Panc1 (cell line): ENCODE data around the gene PPM1D. TPM values are rescaled to one million over a fixed set of nuclear protein-coding genes. Genes with fewer than 3 reads are reported as not detected.

Source experiments
- ATAC-seq: fragments of 200-7000 bp; cut with Tn5 transposase; 2 replicates; pipeline ENCODE4 v1.9.1; 2020; ENCODE audit warnings: mild to moderate bottlenecking, moderate library complexity
- BruUV-seq: library from RNA; stranded (reverse); fragments of 400-500 nt; replicated peaks from 2 replicates; lab custom pipeline; 2021; lab: Mats Ljungman, UMichigan
- CTCF ChIA-PET: fragments of 300-600 bp; sonication (Branson Sonifier 250); formaldehyde crosslinking; loops from one replicate; lab custom pipeline; 2022; ENCODE audit warnings: antibody characterized with exemption; lab: Charles Lee
- POLR2A ChIA-PET: fragments of 300-600 bp; sonication (Branson Sonifier 250); formaldehyde crosslinking; loops from one replicate; lab custom pipeline; 2022; ENCODE audit warnings: antibody characterized with exemption; lab: Charles Lee
- DNase-seq: peaks from one replicate; pipeline ENCODE4 v3.0.0-alpha.2; 2010; ENCODE audit warnings: low read depth, low spot score
- H3K27ac ChIP-seq: 2 replicates; pipeline ENCODE4 v1.5.1; 2011; ENCODE audit warnings: mild to moderate bottlenecking, low read length, inconsistent platforms
- H3K27me3 ChIP-seq: fragments of 200-500 bp; sonication (Bioruptor generic); 2 replicates; pipeline ENCODE4 v1.6.0; 2014; ENCODE audit warnings: low read length, inconsistent platforms; ENCODE audit not compliant: control insufficient read depth, insufficient read depth
- H3K36me3 ChIP-seq: fragments of 200-500 bp; sonication (Bioruptor generic); 2 replicates; pipeline ENCODE4 v1.5.1; 2014; ENCODE audit warnings: inconsistent platforms, mild to moderate bottlenecking, low read length, moderate library complexity; ENCODE audit not compliant: control insufficient read depth, insufficient read depth
- H3K4me1 ChIP-seq: 2 replicates; pipeline ENCODE4 v1.5.1; 2011; ENCODE audit warnings: inconsistent platforms, mild to moderate bottlenecking, low read length, moderate library complexity; ENCODE audit not compliant: control insufficient read depth, insufficient read depth
- H3K4me3 ChIP-seq, 2 experiments: 2 replicates each; pipeline ENCODE4 v1.5.1; 2011 to 2012; ENCODE audit warnings: low read depth in 2 of 2, low read length in 2 of 2, mild to moderate bottlenecking in 2 of 2, inconsistent platforms in 1 of 2, moderate library complexity in 1 of 2
- H3K9me3 ChIP-seq: fragments of 200-500 bp; sonication (Bioruptor generic); 2 replicates; pipeline ENCODE4 v1.5.1; 2014; ENCODE audit warnings: low read depth, mild to moderate bottlenecking, inconsistent platforms, low read length, moderate library complexity; ENCODE audit not compliant: control insufficient read depth, insufficient read depth
- POLR2AphosphoS5 ChIP-seq: IDR thresholded peaks from 2 replicates; pipeline ENCODE4 v1.6.1; 2012; ENCODE audit warnings: mild to moderate bottlenecking, low read depth, low read length, moderate library complexity
- SIN3A ChIP-seq: IDR thresholded peaks from 2 replicates; pipeline ENCODE4 v1.6.1; 2012; ENCODE audit warnings: low read depth, mild to moderate bottlenecking, low read length, moderate library complexity, borderline replicate concordance; ENCODE audit not compliant: insufficient read depth
- TCF7L2 ChIP-seq: IDR thresholded peaks from 2 replicates; pipeline ENCODE4 v1.6.1; 2011; ENCODE audit warnings: mild to moderate bottlenecking, low read depth, low read length, inconsistent platforms
- in situ Hi-C: cut with HindIII; loops from 2 replicates; pipeline ENCODE4 v1.10.0; 2016; ENCODE audit warnings: low sequenced_read_pairs, low pct_unique_long_range_greater_than_20kb
- intact Hi-C: fragments of 100-400 bp; cut with micrococcal nuclease; formaldehyde crosslinking; loops from one replicate; pipeline ENCODE4 v1.10.0; 2022; ENCODE audit not compliant: unreplicated experiment
- total RNA-seq: library from RNA; stranded (reverse); gene quantifications from one replicate; pipeline ENCODE4 v1.2.1, GENCODE V29; 2021; ENCODE audit not compliant: unreplicated experiment
- TF ChIP-seq, protein P1 (sequence below): fragments of 450-650 bp; IDR thresholded peaks from 2 replicates; pipeline ENCODE4 v1.5.1; 2017; ENCODE audit warnings: mild to moderate bottlenecking
- TF ChIP-seq, protein P2 (sequence below), 2 experiments: IDR thresholded peaks; 2 replicates each; pipeline ENCODE4 v1.6.1; 2011 to 2012; ENCODE audit warnings: low read depth in 2 of 2, control low read depth in 1 of 2, low read length in 1 of 2, mild to moderate bottlenecking in 1 of 2, moderate library complexity in 1 of 2; ENCODE audit not compliant: insufficient read depth in 1 of 2

Gene PPM1D
- total RNA-seq, 1 experiment from 2014 or later: 7.4 TPM

DNA sequence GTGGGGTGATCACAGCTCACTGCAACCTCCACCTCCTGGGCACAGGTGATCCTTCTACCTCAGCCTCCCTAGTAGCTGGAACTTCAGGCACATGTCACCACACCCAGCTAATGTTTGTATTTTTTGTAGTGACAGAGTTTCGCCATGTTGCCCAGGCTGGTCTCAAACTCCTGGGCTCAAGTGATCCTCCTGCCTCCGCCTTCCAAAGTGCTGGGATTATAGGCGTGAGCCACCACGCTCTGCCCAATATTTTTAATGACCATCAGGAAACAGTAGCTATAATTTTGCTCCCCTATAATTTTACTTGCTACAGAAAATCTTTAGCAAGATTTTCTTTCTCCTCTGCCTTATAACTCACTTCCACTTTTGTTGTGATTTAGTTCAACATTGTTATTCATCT is 44.2 kb upstream of the PPM1D start:
- in situ Hi-C loops: no loop called here
- Histone ChIP-seq H3K36me3 (no peaks in the 10 kb centered on the region), H3K27me3 (no peaks in the 10 kb centered on the region), H3K27ac (no peak overlapping the region), H3K9me3 (no peaks in the 10 kb centered on the region), H3K4me1 (no peaks in the 10 kb centered on the region), H3K4me3 (no peak overlapping the region)
- ChIA-PET CTCF (no interaction called here), POLR2A (no interaction called here)
- ATAC-seq (no peak), DNase-seq (no peak)
- TF ChIP-seq SIN3A: no peak
- TF ChIP-seq, protein P1, sequence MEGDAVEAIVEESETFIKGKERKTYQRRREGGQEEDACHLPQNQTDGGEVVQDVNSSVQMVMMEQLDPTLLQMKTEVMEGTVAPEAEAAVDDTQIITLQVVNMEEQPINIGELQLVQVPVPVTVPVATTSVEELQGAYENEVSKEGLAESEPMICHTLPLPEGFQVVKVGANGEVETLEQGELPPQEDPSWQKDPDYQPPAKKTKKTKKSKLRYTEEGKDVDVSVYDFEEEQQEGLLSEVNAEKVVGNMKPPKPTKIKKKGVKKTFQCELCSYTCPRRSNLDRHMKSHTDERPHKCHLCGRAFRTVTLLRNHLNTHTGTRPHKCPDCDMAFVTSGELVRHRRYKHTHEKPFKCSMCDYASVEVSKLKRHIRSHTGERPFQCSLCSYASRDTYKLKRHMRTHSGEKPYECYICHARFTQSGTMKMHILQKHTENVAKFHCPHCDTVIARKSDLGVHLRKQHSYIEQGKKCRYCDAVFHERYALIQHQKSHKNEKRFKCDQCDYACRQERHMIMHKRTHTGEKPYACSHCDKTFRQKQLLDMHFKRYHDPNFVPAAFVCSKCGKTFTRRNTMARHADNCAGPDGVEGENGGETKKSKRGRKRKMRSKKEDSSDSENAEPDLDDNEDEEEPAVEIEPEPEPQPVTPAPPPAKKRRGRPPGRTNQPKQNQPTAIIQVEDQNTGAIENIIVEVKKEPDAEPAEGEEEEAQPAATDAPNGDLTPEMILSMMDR: no peak
- BruUV-seq: no TSS peak
- intact Hi-C loops: no loop called here

DNA sequence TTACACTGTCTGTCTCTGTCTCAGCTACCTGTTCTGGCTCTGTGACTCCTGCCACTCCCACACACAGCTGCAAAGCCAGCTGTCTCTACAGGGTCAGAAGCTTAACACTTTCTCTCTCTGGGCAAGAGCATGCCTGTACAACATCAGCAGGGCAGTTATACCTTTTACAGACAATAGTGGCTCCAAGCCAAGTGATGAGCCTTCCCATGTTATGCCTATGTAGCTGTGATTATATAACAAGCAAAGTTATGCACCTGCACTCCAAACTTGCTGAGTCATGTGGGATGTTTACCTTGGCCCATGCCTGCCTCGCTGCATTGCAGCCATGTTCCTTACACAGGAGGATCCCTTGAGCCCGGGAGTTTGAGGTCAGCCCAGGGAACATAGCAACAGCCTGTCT is 42.2 kb upstream of the PPM1D start:
- intact Hi-C loops: no loop called here
- no TSS peak for BruUV-seq
- TF ChIP-seq, protein P1: no peak
- TF ChIP-seq, protein P2, sequence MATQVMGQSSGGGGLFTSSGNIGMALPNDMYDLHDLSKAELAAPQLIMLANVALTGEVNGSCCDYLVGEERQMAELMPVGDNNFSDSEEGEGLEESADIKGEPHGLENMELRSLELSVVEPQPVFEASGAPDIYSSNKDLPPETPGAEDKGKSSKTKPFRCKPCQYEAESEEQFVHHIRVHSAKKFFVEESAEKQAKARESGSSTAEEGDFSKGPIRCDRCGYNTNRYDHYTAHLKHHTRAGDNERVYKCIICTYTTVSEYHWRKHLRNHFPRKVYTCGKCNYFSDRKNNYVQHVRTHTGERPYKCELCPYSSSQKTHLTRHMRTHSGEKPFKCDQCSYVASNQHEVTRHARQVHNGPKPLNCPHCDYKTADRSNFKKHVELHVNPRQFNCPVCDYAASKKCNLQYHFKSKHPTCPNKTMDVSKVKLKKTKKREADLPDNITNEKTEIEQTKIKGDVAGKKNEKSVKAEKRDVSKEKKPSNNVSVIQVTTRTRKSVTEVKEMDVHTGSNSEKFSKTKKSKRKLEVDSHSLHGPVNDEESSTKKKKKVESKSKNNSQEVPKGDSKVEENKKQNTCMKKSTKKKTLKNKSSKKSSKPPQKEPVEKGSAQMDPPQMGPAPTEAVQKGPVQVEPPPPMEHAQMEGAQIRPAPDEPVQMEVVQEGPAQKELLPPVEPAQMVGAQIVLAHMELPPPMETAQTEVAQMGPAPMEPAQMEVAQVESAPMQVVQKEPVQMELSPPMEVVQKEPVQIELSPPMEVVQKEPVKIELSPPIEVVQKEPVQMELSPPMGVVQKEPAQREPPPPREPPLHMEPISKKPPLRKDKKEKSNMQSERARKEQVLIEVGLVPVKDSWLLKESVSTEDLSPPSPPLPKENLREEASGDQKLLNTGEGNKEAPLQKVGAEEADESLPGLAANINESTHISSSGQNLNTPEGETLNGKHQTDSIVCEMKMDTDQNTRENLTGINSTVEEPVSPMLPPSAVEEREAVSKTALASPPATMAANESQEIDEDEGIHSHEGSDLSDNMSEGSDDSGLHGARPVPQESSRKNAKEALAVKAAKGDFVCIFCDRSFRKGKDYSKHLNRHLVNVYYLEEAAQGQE (IDR thresholded peaks at IDR 0.05; ENCODE audit: insufficient read depth in 1 of 2, low read depth in 2 of 2, low read length in 1 of 2): no peak
- TF ChIP-seq SIN3A (no peak), POLR2AphosphoS5 (no peak), TCF7L2 (no peak)
- ATAC-seq (no peak), DNase-seq (no peak)
- in situ Hi-C loops: no loop called here
- no peaks in the 10 kb centered on the region for H3K27me3 ChIP-seq
- no peaks in the 10 kb centered on the region for H3K9me3 ChIP-seq
- no peak overlapping the region for H3K27ac ChIP-seq
- no peaks in the 10 kb centered on the region for H3K4me1 ChIP-seq
- CTCF ChIA-PET: no interaction called here
- POLR2A ChIA-PET: no interaction called here
- H3K36me3 ChIP-seq: no peaks in the 10 kb centered on the region
- no peak overlapping the region for H3K4me3 ChIP-seq

DNA sequence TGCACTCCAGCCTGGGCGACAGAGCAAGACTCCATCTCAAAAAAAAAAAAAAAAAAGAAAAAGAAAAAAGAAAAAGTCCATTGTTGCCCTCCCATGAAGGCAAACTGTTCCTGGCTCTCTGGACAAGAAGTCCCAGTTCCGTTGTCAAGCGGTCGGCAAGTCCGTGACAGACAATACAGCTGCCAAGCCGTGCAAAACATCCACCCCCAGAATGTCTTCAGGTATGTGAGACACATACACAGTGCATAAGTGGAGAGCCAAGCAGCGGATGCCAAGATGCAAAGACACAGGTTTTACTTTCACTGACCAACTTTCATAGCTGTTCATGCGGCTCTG is 40.4 kb upstream of the PPM1D start:
- no peak for ATAC-seq
- POLR2A ChIA-PET: interaction anchor here (0.6 kb wide), 1 partner anchor 29 kb away, joined by 8 read pairs; no protein-coding TSS in a partner anchor
- Histone ChIP-seq H3K4me3 (no peak overlapping the region; a peak in 1 of 4 replicates), H3K9me3 (no peaks in the 10 kb centered on the region), H3K4me1 (no peaks in the 10 kb centered on the region), H3K27me3 (no peaks in the 10 kb centered on the region), H3K27ac (no peak overlapping the region), H3K36me3 (no peaks in the 10 kb centered on the region)
- TF ChIP-seq, protein P2 (IDR thresholded peaks at IDR 0.05; ENCODE audit: insufficient read depth in 1 of 2, low read depth in 2 of 2, low read length in 1 of 2): no peak
- TF ChIP-seq POLR2AphosphoS5 (no peak), SIN3A (no peak), TCF7L2 (no peak)
- TF ChIP-seq, protein P1: no peak
- CTCF ChIA-PET: interaction anchor here (1.5 kb wide), 1 partner anchor 10 kb away, joined by 7 read pairs; no protein-coding TSS in a partner anchor
- no TSS peak for BruUV-seq
- in situ Hi-C loops: no loop called here
- intact Hi-C loops: no loop called here
- no peak for DNase-seq
